AG04450 (cell line): ENCODE data around the gene RYR3. TPM values are rescaled to one million over a fixed set of nuclear protein-coding genes. Genes with fewer than 3 reads are reported as not detected.

Source experiments
- CTCF ChIA-PET: fragments of 300-600, 350-600 bp; formaldehyde crosslinking; extraction: SDS; loops from one replicate; lab custom pipeline; 2022; ENCODE audit warnings: antibody characterized with exemption, inconsistent platforms; lab: Charles Lee
- POLR2A ChIA-PET: fragments of 350-600 bp; formaldehyde crosslinking; extraction: SDS; loops from one replicate; lab custom pipeline; 2021; ENCODE audit warnings: antibody characterized with exemption, inconsistent platforms; lab: Yijun Ruan, JAX
- DNase-seq: peaks from one replicate; pipeline ENCODE4 v3.0.0-alpha.2; 2011; ENCODE audit warnings: low read depth, low spot score
- H3K27ac ChIP-seq: one replicate; pipeline ENCODE4 v1.5.1; 2012; ENCODE audit warnings: low read depth, low read length, control low read depth
- H3K27me3 ChIP-seq: one replicate; pipeline ENCODE4 v1.6.0; 2012; ENCODE audit warnings: low read length; ENCODE audit not compliant: control insufficient read depth, insufficient read depth
- H3K4me3 ChIP-seq: 2 replicates; pipeline ENCODE4 v1.5.1; 2011; ENCODE audit warnings: mild to moderate bottlenecking, low read depth, low read length, control low read depth
- H3K9me3 ChIP-seq: 2 replicates; pipeline ENCODE4 v1.5.1; 2012; ENCODE audit warnings: low read length; ENCODE audit not compliant: control insufficient read depth, insufficient read depth
- polyA plus RNA-seq: library from polyadenylated mRNA; depleted of rRNA; stranded (reverse); fragments of >200 nt; gene quantifications from 2 replicates; pipeline ENCODE4 v1.2.3, GENCODE V29; 2011
- TF ChIP-seq, protein P1 (sequence below): IDR thresholded peaks from 2 replicates; pipeline ENCODE4 v1.5.1; 2011; ENCODE audit warnings: low read depth, low read length, control low read depth, inconsistent platforms

Gene RYR3
- polyA plus RNA-seq, 1 experiment, result not detected

DNA sequence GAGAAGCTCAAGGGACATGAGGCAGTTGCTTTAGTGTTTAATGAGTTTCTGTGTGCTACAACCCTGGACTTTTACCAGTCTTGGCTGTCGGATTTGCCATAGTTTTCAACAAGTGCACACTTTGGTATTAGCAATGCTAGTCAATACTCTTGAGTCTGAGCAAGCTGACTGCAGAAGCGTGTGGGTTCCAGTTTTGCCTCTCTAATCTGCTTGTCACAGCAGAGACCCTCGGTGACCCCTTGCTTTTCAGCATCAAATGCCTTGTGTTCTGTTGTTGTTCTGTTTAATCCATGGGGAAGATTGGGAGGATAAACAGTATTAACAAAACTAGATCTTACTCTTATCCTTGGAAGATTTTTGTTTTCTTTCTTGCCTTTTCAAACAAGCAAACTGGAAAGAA, 463.2 kb downstream of the RYR3 start:
- no peak for DNase-seq
- peaks cover 4% of the 10 kb centered on the region for H3K27me3 ChIP-seq
- ChIA-PET POLR2A (no interaction called here), CTCF (interaction anchor here (1.0 kb wide), 1 partner anchor 481 kb away, joined by 3 read pairs; no protein-coding TSS in a partner anchor)
- H3K27ac ChIP-seq, result no peak overlapping the region
- TF ChIP-seq, protein P1, sequence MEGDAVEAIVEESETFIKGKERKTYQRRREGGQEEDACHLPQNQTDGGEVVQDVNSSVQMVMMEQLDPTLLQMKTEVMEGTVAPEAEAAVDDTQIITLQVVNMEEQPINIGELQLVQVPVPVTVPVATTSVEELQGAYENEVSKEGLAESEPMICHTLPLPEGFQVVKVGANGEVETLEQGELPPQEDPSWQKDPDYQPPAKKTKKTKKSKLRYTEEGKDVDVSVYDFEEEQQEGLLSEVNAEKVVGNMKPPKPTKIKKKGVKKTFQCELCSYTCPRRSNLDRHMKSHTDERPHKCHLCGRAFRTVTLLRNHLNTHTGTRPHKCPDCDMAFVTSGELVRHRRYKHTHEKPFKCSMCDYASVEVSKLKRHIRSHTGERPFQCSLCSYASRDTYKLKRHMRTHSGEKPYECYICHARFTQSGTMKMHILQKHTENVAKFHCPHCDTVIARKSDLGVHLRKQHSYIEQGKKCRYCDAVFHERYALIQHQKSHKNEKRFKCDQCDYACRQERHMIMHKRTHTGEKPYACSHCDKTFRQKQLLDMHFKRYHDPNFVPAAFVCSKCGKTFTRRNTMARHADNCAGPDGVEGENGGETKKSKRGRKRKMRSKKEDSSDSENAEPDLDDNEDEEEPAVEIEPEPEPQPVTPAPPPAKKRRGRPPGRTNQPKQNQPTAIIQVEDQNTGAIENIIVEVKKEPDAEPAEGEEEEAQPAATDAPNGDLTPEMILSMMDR, result no peak
- H3K4me3 ChIP-seq, result no peak overlapping the region
- no peaks in the 10 kb centered on the region for H3K9me3 ChIP-seq

DNA sequence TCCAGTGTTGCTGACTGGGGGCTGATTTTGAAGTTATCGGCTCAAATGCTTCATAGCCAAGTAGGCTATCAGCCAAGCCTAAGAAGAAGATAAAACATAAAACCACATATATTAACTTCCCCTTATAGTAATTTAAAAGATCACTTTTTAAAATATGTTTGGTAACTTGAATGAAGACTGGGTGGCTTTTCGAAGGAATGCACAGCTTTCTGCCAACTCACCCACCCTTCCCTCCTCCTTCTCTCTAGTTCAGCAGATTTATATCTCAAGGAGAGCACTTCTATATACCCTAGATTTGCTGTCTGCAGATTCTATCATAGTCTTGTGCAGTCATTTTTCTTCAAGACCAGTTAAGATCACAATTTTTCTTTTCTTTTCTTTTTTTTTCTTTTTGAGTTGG, 468.1 kb downstream of the RYR3 start:
- no peak overlapping the region for H3K4me3 ChIP-seq
- TF ChIP-seq, protein P1, result no peak
- H3K27ac ChIP-seq, result no peak overlapping the region
- ChIA-PET POLR2A (no interaction called here), CTCF (no interaction called here)
- no peaks in the 10 kb centered on the region for H3K9me3 ChIP-seq
- no peak for DNase-seq
- no peaks in the 10 kb centered on the region for H3K27me3 ChIP-seq

DNA sequence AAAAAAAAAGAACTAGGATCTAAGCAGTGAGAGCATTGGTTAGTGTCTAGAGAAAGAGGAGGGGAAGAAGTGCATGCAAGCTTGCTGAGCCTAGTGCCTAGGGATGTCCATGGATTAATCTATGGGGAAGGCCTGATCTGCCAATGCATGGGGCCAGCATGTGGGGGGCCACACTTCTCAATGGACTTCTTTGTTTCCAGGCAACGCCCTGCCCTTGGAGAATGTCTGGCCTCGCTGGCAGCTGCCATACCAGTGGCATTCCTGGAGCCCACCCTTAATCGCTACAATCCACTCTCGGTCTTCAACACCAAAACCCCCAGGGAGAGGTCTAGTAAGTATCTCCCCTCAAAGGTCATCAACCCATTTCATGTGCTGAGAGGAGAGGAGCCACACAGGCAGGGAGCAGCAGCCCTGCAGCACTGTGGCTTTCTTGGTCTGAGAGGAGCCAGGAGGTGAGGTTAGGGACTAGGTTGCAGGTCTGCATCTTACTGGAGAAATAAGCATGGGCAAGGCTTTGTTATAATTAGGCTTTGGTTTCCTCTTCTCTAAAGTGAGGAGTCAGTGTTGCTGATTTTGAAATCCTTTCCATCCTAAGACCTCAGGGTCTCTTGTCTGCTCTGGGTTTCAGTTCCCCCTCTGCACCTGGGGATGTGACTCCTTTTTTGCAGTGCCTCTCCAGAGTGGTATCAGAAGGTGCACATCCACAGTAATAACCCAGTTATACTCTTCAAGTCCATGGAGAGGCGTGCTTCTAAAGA, 469.4 kb downstream of the RYR3 start:
- POLR2A ChIA-PET, result no interaction called here
- no peak for DNase-seq
- H3K4me3 ChIP-seq, result no peak overlapping the region
- TF ChIP-seq, protein P1, result no peak
- no peak overlapping the region for H3K27ac ChIP-seq
- H3K9me3 ChIP-seq, result no peaks in the 10 kb centered on the region
- H3K27me3 ChIP-seq, result peaks cover 3% of the 10 kb centered on the region
- CTCF ChIA-PET, result interaction anchor here (1.5 kb wide), 1 partner anchor 43 kb away, joined by 3 read pairs; no protein-coding TSS in a partner anchor

DNA sequence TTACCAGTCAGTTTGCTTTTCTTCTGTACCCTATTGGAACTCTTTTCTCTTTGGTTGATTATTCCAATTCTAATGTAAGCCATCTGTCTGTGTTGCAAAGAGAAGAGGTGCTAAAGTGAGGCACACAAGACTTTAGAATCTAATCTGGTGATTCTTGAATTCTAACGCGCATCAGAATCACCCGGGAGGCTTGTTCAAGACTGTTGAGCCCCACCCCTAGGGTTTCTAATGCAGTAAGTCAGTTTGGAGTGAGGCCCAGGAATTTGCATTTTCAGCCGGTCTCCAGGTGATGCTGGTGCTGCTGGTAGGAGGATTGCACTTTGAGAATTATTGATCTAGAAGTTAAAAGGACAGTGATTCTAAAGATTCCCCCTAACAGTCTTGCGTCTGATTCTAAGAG, 472.2 kb downstream of the RYR3 start:
- Histone ChIP-seq H3K9me3 (no peaks in the 10 kb centered on the region), H3K27ac (no peak overlapping the region), H3K27me3 (peaks cover 10% of the 10 kb centered on the region), H3K4me3 (no peak overlapping the region)
- ChIA-PET CTCF (no interaction called here), POLR2A (no interaction called here)
- TF ChIP-seq, protein P1, result no peak
- DNase-seq, result no peak

DNA sequence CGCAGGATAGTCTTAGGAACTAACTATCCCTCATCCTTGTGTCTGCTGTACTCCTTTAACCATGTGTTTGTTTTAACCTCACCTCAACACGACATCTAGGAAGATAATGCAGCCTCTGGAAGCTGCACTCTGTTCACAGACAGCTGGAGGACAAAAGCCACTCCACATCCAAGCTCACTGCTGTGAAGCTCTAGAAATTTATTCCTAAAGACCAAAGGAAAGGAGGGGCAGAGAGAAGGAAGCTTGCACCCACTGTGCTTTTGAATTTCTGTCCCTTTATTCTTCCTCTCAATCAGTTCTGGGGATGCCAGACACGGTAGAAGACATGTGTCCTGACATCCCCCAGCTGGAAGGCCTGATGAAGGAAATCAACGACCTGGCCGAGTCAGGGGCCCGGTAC, 474.6 kb downstream of the RYR3 start:
- TF ChIP-seq, protein P1, result no peak
- ChIA-PET POLR2A (no interaction called here), CTCF (no interaction called here)
- no peaks in the 10 kb centered on the region for H3K9me3 ChIP-seq
- no peak overlapping the region for H3K4me3 ChIP-seq
- no peak overlapping the region for H3K27ac ChIP-seq
- DNase-seq, result no peak
- peaks cover 10% of the 10 kb centered on the region for H3K27me3 ChIP-seq
